ENCODE results near the gene DPYD.

The DPYD gene

DNA sequence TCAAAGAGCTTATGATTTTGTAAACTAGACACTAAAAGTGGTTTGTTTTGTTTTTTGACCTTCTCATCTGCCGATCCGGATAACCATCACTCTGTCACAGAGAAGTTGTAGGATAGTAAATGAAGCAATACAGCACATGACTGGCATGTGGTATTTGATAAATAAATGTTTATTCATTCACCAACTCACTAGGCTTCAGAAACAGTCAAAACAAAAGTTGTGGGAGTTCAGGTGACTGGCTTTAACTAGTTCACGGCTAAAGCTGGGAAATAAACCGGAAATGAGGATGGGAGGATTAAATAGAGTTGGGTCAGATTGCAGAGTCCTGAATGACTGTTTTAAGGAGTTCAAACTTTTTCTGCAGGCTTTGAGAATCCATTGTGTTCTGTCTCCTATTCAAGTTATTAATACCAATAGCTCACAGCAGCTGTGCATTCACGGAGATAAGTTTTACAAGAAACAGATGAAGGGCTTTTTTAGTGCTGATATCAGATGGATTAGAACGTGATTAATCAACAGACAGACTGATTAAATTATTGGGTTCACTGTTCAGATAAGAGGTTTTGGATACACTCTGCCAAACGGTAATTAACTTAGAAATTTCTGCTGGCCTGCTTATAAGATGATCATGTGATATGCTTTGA, 463.3 kb downstream of the DPYD start:
- no peak for DNase-seq (ENCODE audit: low spot score)
- TF ChIP-seq, protein P1, sequence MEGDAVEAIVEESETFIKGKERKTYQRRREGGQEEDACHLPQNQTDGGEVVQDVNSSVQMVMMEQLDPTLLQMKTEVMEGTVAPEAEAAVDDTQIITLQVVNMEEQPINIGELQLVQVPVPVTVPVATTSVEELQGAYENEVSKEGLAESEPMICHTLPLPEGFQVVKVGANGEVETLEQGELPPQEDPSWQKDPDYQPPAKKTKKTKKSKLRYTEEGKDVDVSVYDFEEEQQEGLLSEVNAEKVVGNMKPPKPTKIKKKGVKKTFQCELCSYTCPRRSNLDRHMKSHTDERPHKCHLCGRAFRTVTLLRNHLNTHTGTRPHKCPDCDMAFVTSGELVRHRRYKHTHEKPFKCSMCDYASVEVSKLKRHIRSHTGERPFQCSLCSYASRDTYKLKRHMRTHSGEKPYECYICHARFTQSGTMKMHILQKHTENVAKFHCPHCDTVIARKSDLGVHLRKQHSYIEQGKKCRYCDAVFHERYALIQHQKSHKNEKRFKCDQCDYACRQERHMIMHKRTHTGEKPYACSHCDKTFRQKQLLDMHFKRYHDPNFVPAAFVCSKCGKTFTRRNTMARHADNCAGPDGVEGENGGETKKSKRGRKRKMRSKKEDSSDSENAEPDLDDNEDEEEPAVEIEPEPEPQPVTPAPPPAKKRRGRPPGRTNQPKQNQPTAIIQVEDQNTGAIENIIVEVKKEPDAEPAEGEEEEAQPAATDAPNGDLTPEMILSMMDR (IDR thresholded peaks at IDR 0.05; ENCODE audit: borderline replicate concordance, control extremely low read depth, extremely low read depth, insufficient read depth, missing control alignments), result no peak
- in situ Hi-C loops (cut with MboI; ENCODE audit: low sequenced_read_pairs, unreplicated experiment), result no loop called here

DNA sequence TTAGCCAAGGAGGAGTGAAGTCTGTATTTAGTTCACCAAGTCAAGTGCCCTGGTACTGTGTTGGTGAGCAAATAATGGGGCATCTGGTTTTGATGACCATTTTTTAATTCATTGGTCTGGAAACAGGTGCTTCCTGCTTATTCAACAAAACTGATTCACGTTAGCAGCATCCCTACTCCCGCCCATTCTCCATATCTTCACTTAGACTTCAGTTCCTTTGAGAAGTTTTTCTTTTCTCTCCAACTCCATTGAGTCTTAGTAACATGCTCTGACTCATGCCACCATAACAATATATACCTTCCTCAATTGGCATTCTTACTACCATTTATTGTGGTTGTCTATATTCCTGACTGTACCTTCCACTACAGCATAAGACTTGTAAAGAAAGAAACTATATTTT, 468.9 kb downstream of the DPYD start:
- no peak for DNase-seq (ENCODE audit: low spot score)

DNA sequence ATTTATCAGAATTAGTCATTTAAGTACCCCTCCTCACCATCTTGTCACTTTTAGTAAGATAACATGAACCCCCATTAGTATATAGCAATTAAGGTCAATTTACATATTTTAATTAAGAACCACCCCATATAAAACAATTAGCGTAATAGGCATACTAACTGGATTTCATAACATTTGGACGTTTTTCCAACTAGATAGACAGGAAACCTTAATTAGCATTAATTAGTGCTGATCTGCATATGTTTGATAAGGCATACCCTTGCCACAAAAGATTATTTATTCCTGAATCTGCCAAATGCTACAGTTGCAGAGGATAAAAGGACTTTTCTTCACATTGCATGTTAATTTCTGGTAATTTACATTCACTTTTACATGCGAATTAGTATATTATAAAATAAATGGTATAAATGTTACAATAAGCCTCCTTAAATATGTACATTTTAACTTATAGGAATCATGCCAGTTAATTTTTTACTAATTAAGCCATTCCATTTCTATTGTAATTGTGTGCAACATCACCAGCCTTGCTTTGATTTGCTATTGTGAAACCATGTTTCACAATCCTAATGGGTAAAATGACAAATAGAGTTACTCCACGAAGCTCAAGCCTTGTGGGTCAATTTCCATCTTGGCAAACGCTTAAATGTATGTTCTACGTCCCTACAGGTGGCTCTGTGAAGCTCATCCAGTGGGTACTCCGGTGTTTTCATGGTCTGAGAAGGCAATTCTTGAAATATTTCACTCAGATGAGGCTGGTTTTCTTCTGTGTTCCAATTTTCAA, 469.6 kb downstream of the DPYD start:
- in situ Hi-C loops (cut with MboI; ENCODE audit: low sequenced_read_pairs, unreplicated experiment), result no loop called here
- no peak for DNase-seq (ENCODE audit: low spot score)
- TF ChIP-seq, protein P1 (IDR thresholded peaks at IDR 0.05; ENCODE audit: borderline replicate concordance, control extremely low read depth, extremely low read depth, insufficient read depth, missing control alignments), result no peak

More for the DNA sequence above, 468.9 kb downstream of the DPYD start:
- TF ChIP-seq, protein P1 (IDR thresholded peaks at IDR 0.05; ENCODE audit: borderline replicate concordance, control extremely low read depth, extremely low read depth, insufficient read depth, missing control alignments), result no peak
- in situ Hi-C loops (cut with MboI; ENCODE audit: low sequenced_read_pairs, unreplicated experiment), result no loop called here

DNA sequence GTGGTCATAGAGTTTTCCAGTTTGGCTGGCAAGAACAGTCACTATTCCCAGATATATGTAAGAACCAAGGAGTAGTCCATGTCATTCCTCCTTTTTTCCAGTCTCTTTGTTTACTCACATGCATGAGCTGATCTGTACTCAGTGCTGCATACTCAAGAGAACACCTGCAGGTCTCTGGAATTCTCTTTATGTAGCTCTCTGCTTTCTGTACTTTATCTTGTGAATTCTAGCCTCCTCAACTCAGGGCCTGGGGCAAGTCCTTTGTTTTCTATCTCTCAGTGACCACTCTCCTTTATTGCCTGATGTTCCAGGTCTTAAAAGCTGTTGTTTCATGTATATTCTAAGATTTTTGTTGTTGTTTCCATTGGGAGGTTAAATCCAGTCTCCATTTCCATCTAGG, 478.9 kb downstream of the DPYD start:
- DNase-seq (ENCODE audit: low spot score), result no peak
- TF ChIP-seq, protein P1 (IDR thresholded peaks at IDR 0.05; ENCODE audit: borderline replicate concordance, control extremely low read depth, extremely low read depth, insufficient read depth, missing control alignments), result no peak
- in situ Hi-C loops (cut with MboI; ENCODE audit: low sequenced_read_pairs, unreplicated experiment), result no loop called here

- DNase-seq (ENCODE audit: low spot score), result no peak
- TF ChIP-seq, protein P1 (IDR thresholded peaks at IDR 0.05; ENCODE audit: borderline replicate concordance, control extremely low read depth, extremely low read depth, insufficient read depth, missing control alignments), result no peak
- in situ Hi-C loops (cut with MboI; ENCODE audit: low sequenced_read_pairs, unreplicated experiment), result no loop called here
These were observed 487.0 kb downstream of the DPYD start for GRCh38 chr1:97433824-97434177.

DNA sequence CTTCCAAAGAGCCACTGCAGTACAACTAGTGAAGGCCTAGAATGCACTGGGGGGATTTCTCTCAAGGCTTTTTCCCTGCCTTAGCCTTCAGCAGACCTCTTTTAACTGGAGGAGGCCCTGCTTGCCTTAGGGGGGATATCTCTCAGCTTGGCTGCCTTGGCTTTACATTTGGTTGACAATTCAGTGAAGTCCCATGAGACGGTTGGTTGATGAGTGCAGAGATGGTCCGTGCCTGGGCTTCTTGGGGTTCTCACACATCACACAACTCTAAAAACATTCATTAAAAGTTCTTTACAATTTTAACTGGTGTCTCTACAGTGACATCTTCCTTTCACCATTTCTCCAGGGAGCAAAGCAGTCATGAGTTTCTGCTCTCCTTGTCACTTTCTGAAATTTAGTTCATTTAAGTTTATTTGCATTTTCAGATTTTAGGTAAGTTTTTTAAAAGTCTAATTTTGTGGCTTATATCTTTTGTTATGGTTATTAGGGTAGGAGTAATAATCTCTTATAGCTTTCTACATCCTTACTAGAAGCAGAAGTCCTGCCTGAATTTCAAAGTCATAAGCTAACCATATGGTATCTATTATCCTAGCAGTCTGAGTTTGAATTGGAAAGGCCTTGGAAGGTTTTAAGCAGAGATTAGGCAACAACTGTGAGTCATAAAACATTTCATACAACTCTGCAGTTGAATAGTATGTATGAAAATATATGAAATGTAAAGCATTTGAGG, 487.6 kb downstream of the DPYD start:
- no peak for DNase-seq (ENCODE audit: low spot score)
- in situ Hi-C loops (cut with MboI; ENCODE audit: low sequenced_read_pairs, unreplicated experiment), result no loop called here

More for the DNA sequence above, 487.6 kb downstream of the DPYD start:
- TF ChIP-seq, protein P1 (IDR thresholded peaks at IDR 0.05; ENCODE audit: borderline replicate concordance, control extremely low read depth, extremely low read depth, insufficient read depth, missing control alignments), result no peak
